Measurements from ENCODE around the gene FHL1. TPM values are rescaled to one million over a fixed set of nuclear protein-coding genes. Genes with fewer than 3 reads are reported as not detected.
"Not testable (repeated sequence)": the region's sequence is repeated elsewhere in the genome, so short reads cannot be mapped to it uniquely, and the experiment has no call there.

Gene FHL1
- polyA plus RNA-seq, 1 of the 3 experiments (the other 2 are of a cell fraction): 57.8 TPM

- H3K9me3 ChIP-seq; H3K9me2 ChIP-seq; H2AFZ ChIP-seq (ENCODE audit: low read depth); H3K4me2 ChIP-seq; H3K4me1 ChIP-seq (ENCODE audit: control insufficient read depth in 1 of 2, insufficient read depth in 2 of 2, low read depth in 1 of 2, low read length in 1 of 2); H3K79me2 ChIP-seq (ENCODE audit: insufficient read depth); H3K36me3 ChIP-seq (replicated peaks in 1 of 2; ENCODE audit: control insufficient read depth in 1 of 2, insufficient read depth in 2 of 2, low read length in 1 of 2); H3K27ac ChIP-seq (ENCODE audit: low read depth in 2 of 2, low read length in 1 of 2); H3K9ac ChIP-seq; H3K27me3 ChIP-seq (ENCODE audit: insufficient read depth); H4K20me1 ChIP-seq (ENCODE audit: insufficient read depth); H3K4me3 ChIP-seq (ENCODE audit: low read depth in 2 of 2, low read length in 1 of 2); DNase-seq; H3F3A ChIP-seq (replicated peaks; ENCODE audit: insufficient read depth); POLR2A ChIA-PET: not testable (repeated sequence)
- CTCF ChIA-PET: interaction anchor here (1.0 to 1.5 kb wide), 2 partner anchors 16 to 23 kb away, joined by 3 read pairs; no protein-coding TSS in a partner anchor
- WGBS (ENCODE audit: low lambda C conversion rate): 9% methylated on average over 1 of the region's 1 CpG
These were observed 38.4 kb upstream of the FHL1 start for GRCh38 chrX:136108905-136109304.

- H3K36me3 ChIP-seq (replicated peaks in 1 of 2; ENCODE audit: control insufficient read depth in 1 of 2, insufficient read depth in 2 of 2, low read length in 1 of 2): peaks cover 0 to 3% of the 10 kb centered on the region in 2 experiments
- no peak overlapping the region for H3K4me3 ChIP-seq (ENCODE audit: low read depth in 2 of 2, low read length in 1 of 2)
- ChIA-PET CTCF (no interaction called here), POLR2A (no interaction called here)
- no peaks in the 10 kb centered on the region for H3K4me1 ChIP-seq (ENCODE audit: control insufficient read depth in 1 of 2, insufficient read depth in 2 of 2, low read depth in 1 of 2, low read length in 1 of 2)
- H3K27ac ChIP-seq (ENCODE audit: low read depth in 2 of 2, low read length in 1 of 2): no peak overlapping the region
- no peak overlapping the region for H3K4me2 ChIP-seq
- no peaks in the 10 kb centered on the region for H3K9me3 ChIP-seq
- no peaks in the 10 kb centered on the region for H4K20me1 ChIP-seq (ENCODE audit: insufficient read depth)
- H3F3A ChIP-seq (replicated peaks; ENCODE audit: insufficient read depth): no peaks in the 10 kb centered on the region
- no peak for DNase-seq
- 0% methylated on average over 1 of the region's 1 CpG for WGBS (ENCODE audit: low lambda C conversion rate)
- TF ChIP-seq USF1 (IDR thresholded peaks at IDR 0.05; ENCODE audit: borderline replicate concordance, low read depth) (no peak), POLR2AphosphoS5 (IDR thresholded peaks at IDR 0.05; ENCODE audit: low read depth, low read length) (no peak)
- H3K27me3 ChIP-seq (ENCODE audit: insufficient read depth): no peaks in the 10 kb centered on the region; the same call in 1 of the 2 replicates
- H3K79me2 ChIP-seq (ENCODE audit: insufficient read depth): no peaks in the 10 kb centered on the region
- H3K9me2 ChIP-seq: no peaks in the 10 kb centered on the region
- no peak overlapping the region for H3K9ac ChIP-seq
- H2AFZ ChIP-seq (ENCODE audit: low read depth): no peak overlapping the region
These were observed 35.0 kb upstream of the FHL1 start for GRCh38 chrX:136112286-136112685.

GRCh38 chrX:136112778-136113177, 34.6 kb upstream of the FHL1 start:
- H3K36me3 ChIP-seq (replicated peaks in 1 of 2; ENCODE audit: control insufficient read depth in 1 of 2, insufficient read depth in 2 of 2, low read length in 1 of 2): peaks cover 0 to 3% of the 10 kb centered on the region in 2 experiments
- H3K4me1 ChIP-seq (ENCODE audit: control insufficient read depth in 1 of 2, insufficient read depth in 2 of 2, low read depth in 1 of 2, low read length in 1 of 2): no peaks in the 10 kb centered on the region
- DNase-seq: no peak
- no peak overlapping the region for H3K4me2 ChIP-seq
- no peaks in the 10 kb centered on the region for H3K79me2 ChIP-seq (ENCODE audit: insufficient read depth)
- no peaks in the 10 kb centered on the region for H4K20me1 ChIP-seq (ENCODE audit: insufficient read depth)
- ChIA-PET POLR2A (no interaction called here), CTCF (no interaction called here)
- H3K4me3 ChIP-seq (ENCODE audit: low read depth in 2 of 2, low read length in 1 of 2): no peak overlapping the region
- H3K9me2 ChIP-seq: no peaks in the 10 kb centered on the region
- no peak overlapping the region for H3K9ac ChIP-seq
- no peaks in the 10 kb centered on the region for H3K9me3 ChIP-seq
- no peak overlapping the region for H2AFZ ChIP-seq (ENCODE audit: low read depth)
- TF ChIP-seq PBX3 (IDR thresholded peaks at IDR 0.05): no peak
- no peak for TF ChIP-seq RCOR1 (IDR thresholded peaks at IDR 0.05; ENCODE audit: low read length)
- no peak for TF ChIP-seq NRF1 (IDR thresholded peaks at IDR 0.05; ENCODE audit: low read depth, low read length)
- TF ChIP-seq RFX5 (IDR thresholded peaks at IDR 0.05; ENCODE audit: low read length): no peak
- no peak for TF ChIP-seq ELF1 (IDR thresholded peaks at IDR 0.05)
- TF ChIP-seq USF1 (IDR thresholded peaks at IDR 0.05; ENCODE audit: borderline replicate concordance, low read depth): no peak
- no peaks in the 10 kb centered on the region; the same call in 1 of the 2 replicates for H3K27me3 ChIP-seq (ENCODE audit: insufficient read depth)
- no peak overlapping the region for H3K27ac ChIP-seq (ENCODE audit: low read depth in 2 of 2, low read length in 1 of 2)
- H3F3A ChIP-seq (replicated peaks; ENCODE audit: insufficient read depth): no peaks in the 10 kb centered on the region
